LHCN-M2 (cell line): Measurements from ENCODE around the gene FXYD4. TPM values are rescaled to one million over a fixed set of nuclear protein-coding genes. Genes with fewer than 3 reads are reported as not detected.
A peak's percentile ranks its signal among the peaks of the same experiment; 100 is the strongest.

Experiments used
- DNase-seq: peaks from one replicate; pipeline ENCODE4 v3.0.0-alpha.2; 2012; ENCODE audit warnings: low read depth
- total RNA-seq: library from RNA; depleted of rRNA; stranded (reverse); fragments of >200 nt; gene quantifications from 2 replicates; pipeline ENCODE4 v1.2.3, GENCODE V29; 2014

FXYD4 gene
- total RNA-seq, 1 experiment from 2014 or later, result not detected

DNA sequence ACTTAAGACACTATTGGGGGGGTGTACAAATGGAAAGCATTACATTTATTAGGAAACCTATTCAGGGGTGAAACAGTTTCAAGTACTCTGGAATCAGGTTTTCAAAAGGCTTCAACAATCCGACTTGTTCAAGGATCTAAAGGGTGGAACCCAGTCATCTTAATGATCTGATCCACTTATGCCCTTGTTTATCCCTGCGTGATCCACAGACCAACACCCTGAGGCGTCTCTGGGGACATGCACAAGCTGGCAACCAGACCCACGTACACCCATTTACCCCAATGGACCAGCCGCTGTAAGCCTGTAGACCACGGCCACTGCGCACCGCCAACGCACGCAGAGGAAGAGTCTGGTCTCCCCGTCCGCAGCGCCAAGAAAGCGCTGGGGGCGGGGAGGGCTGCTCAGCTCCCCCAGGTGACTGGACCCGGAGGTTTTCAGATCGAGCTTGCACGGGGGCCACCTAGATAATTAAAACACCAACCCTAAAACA, 24.2 kb downstream of the FXYD4 start:
- peak; percentile 17 for DNase-seq

DNA sequence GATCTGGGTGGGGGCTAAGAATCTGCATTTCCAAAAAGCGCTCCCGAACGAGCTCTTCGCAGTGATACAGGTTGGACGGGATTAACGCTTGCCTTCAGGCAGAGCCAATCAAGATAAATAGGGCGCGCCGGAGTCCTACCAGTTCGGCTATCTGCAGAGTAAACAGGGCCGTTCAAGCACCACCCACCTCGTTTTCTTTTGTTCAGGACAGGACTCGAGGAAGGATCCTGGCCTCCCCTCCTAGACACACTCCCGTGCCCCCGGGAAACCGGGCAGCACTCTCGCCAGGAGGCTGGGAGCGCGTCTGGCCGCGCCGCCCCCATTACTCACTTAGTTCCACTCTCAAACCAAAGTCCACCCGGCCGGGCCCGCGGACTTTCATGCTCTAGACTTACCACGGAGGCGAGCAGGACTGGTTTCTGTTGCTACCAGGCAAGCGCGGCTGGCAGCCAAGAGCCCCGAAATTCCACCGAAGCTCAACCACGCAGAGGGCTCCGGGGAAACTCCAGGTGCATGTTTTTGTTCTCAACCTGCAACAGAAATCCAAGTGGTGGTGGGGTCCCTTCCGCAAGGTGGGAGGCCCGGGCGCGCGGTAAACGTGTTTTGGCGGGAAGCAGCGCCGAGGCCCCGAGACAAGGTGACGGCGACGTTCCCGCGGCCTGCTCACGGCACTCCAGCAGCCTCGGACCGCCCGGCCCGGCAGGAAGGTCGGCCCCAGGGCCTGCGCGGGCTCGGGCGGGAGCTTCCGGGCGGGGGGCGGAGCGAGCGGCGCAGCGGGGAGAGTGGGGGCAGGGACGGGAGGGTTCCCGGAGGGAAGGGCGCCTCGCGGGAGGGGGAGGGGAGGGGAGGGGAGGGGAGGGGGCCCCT, 24.9 kb downstream of the FXYD4 start:
- DNase-seq, result peak; percentile 63

DNA sequence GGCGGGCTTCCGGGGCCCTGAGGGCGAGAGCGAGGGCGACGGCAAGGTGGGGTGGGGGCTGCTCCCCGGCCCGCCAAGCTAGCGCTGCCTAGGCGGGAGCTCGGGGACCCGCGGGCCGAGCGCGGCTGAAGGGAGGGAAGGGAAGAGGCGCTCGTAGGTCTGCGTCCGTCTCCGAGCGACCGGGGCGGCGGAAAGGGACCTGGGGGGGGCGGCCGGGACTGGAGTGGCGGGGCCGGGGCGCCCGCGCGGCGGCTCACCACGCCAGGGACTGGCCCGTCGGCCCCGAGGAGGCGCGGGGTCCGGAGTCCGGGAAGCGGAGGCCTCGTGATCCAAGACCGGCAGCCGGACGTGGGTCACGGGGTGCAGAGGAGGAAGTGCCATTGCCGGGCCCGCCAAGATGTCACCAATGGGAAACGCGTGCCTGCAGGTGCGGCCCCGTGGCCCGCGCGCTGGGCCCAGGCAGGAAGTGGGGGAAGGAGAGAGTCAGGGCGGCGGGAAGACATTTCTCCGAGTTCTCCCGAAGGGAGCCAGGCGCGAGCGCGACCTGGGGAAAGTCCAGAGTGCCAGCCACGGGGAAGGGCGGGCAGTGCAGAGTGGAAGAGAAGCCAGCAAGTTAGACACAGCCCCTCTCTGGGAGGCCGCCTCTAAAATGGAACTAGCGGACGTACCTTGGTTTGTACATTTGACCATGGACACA, 25.6 kb downstream of the FXYD4 start:
- DNase-seq, result peak; percentile 84

DNA sequence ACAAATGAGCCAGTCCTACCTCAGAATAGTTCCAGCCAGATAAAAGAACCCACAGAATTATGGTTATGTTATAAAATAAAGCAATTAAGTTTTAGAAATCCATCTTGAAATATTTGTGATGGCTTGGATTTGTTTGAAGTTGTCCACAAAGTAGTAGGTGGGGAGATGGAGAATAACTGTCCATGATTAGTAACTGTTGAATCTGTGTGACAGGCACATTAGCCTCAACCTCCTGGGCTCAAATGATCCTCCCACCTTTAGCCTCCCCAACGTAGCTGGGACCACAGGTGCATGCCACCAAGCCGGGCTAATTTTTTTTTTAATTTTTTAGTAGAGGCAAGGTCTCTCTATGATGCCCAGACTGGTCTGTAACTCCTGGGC, 27.5 kb downstream of the FXYD4 start:
- no peak for DNase-seq

DNA sequence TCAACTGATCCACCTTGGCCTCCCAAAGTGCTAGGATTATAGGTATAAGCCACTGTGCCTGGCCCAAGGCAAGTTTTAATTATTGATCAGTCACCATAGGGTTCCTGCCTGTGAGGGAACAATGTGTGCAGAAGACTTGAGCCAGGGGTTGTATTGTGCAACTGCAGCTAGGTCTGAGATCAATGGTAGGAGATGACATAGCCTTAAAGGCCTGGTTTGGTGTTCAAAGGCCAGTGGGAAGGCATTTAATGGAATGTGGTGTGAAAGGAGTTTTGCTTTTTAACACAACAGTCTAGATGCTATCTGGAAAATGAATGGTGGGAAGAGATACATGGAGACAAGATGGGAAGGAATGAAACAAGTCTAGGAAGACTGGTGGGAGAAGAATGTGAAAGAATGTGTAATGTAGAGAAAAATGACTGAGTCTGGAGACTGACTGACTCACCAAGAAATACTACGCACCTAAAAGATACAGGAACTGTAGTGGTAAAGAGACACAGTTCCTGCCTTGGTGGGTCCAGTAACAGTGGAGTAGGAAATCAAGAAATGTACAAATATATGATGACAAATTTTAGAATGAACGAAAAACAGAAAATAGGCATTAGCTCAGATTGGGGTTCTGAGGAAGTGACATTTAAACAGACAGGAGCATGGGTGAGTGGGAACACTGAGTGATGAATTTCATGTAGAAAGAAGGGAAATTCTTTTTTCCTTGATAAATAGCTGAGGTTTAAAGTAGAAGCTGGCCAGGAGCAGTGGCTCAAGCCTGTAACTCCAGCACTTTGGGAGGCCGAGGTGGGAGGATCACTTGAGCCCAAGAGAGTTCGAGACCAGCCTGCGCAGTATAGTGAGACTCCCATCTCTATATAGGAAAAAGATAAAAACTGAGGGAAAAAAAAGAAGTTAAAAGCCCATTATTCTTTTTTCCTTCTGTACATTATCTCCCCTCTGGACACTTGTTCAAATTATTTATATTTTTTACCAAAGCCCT, 28.2 kb downstream of the FXYD4 start:
- no peak for DNase-seq

DNA sequence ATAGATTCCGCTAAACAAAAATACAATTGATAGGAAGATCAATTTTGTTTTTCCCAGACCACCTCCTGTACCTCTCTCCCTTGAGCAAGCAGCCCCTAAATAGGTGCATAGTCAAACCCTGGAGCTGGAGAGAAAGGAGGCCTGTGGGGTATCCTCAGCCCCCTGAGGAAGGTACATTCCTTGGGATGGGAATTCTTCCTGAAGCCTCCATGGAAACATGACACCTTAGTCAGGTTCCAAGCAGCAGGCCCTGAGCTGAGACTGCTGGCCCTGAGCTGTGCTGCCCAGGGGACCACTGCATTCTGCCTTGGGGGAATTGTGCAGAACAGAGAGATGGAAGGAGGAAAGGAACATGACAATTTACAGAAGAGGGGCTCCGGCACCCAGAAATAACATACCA, 30.2 kb downstream of the FXYD4 start:
- DNase-seq, result no peak

DNA sequence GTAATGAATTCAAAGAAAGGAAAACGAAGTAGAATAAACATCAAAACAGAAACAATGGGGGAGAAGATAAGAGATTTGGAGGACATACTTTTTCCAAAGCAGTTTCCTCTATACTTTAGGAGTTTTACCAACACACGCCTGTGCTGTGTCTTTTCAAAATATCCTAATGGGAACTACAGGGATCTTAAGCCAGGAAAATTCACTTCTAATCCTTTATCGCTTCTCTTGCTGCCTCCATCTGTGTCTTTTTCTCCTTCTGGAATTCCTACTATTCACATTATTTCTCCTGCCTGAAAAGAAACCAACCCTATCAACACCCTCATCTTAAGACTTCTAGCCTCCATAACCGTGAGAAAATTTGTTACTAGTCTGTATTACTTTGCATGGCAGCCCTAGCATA, 30.7 kb downstream of the FXYD4 start:
- no peak for DNase-seq

DNA sequence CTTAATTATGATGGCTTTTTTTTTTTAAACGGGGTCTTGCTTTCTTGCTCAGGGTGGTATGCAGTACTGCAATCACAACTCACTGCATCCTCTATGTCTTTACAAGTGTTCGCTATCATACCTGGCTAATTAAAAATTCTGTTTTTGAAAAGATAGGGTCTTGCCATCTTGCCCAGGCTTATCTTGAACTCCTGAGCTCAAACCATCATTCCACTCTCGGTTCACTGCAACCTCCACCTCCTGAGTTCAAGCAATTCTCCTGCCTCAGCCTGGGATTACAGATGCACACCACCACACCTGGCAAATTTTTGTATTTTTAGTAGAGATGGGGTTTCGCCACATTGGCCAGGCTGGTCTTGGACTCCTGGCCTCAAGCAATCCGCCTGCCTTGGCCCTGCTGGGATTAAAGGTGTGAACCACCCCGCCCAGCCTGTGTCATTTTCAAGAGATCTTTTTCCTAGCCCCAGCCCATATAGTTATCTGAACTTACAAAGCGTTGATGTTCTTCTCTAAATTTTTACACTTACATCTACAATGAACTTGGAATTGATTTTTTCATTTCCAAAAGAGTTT, 31.5 kb downstream of the FXYD4 start:
- no peak for DNase-seq

DNA sequence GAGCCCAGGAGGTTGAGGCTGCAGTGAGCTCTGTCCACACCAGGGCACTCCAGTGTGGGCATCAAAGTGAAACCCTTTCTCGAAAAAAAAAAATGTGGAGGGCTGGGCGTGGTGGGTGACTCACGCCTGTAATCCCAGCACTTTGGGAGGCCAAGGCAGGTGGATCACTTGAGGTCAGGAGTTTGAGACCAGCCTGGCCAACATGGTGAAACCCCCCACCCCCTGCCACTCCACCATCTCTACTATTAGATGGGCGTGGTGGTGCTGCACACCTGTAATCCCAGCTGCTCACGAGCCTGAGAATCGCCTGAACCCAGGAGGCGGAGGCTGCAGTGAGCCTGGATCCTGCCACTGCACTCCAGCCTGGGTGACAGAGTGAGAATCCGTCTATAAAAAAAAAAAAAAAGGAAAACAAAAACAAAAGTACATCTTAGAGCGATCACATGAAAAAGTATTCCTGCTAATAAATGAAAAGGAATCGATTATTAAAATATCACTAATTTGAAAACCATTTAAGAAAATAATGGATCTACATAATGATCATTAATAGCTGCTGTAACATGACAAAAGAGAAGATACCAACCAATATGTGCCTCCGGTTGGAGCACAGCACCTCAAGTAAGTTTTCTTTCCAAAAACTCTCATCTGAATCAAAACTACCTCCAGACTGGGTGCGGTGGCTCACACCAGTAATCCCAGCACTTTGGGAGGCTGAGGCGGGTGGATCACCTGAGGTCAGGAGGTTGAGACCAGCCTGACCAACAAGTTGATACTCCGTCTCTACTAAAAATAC, 32.7 kb downstream of the FXYD4 start:
- no peak for DNase-seq

DNA sequence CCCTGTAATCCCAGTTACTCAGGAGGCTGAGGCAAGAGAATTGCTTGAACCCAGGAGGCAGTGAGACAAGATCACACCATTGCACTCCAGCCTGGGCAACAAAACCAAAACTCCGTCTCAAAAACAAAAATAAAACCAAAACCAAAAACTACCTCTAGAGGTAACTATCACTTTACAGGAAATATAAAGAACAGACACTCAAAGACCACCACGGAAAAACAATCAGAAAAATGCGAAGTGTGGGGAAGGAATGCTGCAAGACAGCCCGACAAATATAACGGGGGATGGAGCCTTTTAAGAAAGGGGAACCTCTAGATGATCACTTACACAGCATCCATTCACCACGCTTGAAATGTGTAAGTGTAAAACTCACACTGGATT, 33.3 kb downstream of the FXYD4 start:
- DNase-seq, result no peak

DNA sequence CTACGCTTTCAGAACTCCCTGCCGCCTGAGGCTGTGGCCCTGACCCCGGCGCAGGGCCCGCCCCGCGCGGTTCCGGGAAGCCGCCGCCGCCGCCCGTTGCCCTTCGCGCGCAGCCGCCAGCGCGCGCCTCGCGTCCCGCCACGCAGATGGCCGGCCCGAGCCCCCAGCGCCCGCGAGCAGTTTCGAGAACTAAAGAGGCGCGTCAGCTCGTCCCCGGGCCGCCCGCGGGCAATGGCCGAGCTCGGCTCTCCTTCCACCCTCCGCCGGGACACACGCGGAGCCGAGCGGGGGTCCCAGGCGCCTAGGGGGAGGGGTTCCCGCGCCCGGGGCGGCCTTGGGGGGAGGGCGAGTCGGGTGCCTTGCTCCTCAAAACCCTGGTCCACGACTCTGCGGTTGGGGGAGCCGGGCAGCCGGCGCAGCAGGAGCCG, 35.7 kb downstream of the FXYD4 start:
- DNase-seq, result peak; percentile 50

DNA sequence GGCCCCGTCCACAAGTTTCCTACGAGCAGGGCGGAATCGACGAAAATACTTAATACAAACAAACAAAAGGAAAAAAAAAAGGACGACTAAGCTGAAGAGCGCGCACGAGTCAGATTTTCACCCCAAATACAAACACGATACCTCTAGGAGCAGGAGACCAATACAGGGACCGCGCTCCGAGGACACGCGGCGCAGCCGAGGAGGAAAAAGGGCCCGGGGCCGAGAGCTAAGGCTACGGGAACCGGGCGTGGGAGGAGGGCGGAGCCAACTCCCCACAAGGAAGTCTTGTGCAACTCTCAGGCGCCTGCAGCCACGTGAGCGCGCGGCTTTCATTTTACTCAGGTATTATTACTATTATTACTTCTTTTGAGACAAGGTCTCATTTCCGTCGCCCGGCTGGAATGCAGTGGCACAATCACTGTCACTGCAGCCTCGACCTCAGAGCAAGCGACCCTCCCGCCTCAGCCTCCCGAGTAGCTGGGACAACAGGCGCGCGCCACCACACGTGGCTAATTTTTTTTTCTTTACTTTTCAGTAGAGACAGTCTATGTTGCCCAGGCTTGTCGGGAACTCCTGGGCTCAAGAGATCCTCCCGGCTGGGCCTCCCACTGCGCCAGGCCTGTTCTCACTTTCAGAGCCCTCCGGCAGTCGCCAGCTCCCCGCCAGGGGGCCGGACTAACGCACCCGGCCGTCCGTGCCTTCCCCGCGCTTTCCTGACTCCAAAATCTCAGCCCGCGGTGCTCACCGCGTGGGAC, 36.3 kb downstream of the FXYD4 start:
- DNase-seq, result peak; percentile 85

DNA sequence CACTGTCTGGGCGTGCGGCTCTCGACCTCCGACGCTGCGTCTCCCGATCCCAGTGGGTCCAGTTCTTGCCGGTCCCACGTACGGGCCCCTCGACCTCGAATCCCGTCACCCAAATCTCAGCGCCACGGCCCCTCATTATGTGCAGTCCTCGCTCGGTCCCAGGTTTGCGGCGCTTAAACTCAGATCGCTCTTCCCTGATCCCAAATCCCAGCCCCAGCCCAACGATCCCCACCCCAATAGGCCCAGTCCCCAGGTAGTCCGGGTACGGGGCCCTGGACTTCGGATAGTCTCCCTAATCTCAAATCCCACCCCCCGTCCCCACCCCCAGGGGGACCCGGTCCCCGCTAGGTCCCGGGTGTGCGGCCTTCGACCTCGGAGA, 36.9 kb downstream of the FXYD4 start:
- DNase-seq, result no peak

DNA sequence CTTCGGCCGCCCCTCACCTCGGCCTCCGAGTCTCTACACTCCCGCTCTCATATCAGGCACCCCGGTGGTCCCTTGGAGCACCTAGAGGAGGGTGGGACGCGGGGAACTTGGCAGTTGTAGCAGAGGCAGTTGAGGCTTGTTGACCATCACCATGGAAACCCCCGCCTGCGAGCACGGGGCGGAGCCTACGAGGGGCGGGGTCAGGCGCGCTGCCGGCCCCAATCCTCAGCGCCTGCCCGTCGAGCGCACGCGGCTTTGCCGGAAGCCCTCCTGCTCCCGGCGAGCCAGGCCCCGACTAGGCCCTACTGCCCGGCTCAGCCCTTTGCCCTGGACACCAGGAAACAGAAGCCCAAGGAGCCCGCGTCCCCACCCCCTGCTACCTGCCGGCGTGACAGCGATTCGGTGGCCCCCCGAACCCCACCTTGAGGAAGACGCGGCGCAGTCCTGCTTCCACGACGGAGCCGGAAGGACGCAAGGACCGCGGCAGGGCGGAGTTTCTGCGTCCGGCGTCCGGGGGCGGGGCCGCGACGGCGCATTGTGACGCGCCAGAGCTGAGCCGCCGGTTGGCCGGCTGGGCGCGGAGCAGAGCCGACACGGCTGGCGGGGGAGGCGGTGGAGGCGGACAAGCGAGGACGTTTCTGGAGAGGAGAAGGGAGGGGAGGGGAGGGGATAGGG, 37.4 kb downstream of the FXYD4 start, which contains the start of gene HNRNPF:
TSS of gene HNRNPF (minus strand) at position 477 of the 675 bp plus-strand sequence. CDS start 21,302 bp downstream, outside the sequence.
- DNase-seq, result peak; percentile 93

DNA sequence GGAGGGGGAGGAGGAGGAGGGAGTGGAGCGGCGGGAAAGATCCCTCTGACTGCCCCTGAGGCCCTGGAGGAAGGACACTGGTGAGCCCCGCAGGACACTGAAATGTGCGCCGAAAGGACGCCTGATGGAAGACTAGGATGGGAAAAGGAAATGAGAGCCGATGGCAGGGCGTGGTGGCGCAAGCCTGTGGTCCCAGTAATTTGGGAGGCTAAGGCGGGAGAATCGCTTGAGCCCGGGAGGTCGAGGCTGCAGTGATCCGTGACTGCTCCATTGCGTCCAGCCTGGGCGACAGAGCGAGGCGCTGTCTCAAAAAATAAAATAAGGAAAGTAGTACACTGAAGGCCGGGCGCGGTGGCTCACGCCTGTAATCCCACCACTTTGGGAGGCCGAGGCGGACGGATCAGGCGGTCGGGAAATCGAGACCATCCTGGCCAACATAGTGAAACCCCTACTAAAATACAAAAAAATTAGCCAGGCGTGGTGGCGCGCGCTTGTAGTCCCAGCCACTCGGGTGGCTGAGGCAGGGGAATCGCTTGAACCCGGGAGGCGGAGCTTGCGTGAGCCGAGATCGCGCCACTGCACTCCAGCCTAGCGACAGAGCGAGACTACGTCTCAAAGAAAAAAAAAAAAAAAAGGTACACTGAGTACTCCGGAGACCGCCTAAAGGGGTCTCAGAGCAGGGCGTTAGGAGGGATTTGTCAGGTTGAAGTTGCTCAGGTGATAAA, 38.1 kb downstream of the FXYD4 start:
- DNase-seq, result no peak

DNA sequence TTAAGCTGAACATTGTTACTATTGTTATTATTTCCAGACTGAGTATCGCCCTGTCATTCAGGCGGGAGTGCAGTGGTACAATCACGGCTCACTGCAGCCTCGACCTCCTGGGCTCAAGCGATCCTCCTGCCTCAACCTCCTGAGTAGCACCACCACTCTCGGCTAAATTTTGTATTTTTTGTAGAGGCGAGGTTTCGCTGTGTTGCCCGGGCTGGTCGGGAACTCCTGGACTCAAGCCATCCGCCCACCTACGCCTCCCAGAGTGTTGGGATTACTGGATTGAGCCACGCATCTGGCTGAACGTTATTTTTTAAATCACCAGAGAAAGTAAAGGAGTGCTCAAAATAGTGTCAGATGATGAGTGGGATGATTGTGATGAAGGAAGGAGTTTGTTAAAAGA, 38.9 kb downstream of the FXYD4 start:
- no peak for DNase-seq

DNA sequence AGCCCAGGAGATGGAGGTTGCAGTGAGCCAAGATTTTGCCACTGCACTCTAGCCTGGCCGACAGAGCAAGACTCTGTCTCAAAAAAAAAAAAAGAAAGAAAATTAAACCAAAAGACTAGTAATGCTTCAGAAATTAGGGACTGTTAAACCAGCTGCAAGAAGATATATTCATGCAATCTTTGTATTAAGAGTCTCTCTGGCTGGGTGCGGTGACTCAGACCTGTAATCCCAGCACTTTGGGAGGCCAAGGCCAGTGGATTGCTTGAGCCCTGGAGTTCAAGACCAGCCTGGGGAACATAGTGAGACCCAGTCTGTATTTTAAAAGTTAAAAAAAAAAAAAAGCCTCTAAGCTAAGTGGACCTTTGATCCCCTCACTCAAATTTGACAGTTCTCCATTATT, 40.1 kb downstream of the FXYD4 start:
- DNase-seq, result no peak

DNA sequence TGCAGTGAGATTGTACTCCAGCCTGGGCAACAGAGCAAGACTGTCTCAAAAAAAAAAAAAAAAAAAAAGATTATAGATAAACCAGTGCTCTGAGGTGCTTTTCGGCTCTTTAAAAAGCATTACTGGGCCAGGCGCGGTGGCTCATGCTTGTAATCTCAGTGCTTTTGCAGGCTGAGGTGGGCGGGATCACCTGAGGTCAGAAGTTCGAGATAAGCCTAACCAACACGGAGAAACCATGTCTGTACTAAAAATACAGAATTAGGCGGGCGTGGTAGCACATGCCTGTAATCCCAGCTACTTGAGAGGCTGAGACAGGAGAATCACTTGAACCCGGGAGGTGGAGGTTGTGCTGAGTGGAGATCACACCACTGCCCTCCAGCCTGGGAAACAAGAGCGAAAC, 44.1 kb downstream of the FXYD4 start:
- no peak for DNase-seq
